OCI-LY7 (cell line): ENCODE results near the gene CLSTN2. TPM values are rescaled to one million over a fixed set of nuclear protein-coding genes. Genes with fewer than 3 reads are reported as not detected.

Source experiments
- BruUV-seq: library from RNA; stranded (reverse); fragments of 400-500 nt; replicated peaks from 2 replicates; lab custom pipeline; 2021; lab: Mats Ljungman, UMichigan
- CTCF ChIA-PET: fragments of 300-600 bp; sonication (Branson Sonifier 250); formaldehyde crosslinking; loops from one replicate; lab custom pipeline; 2022; ENCODE audit warnings: antibody characterized with exemption; ENCODE audit not compliant: unreplicated experiment; lab: Charles Lee
- POLR2A ChIA-PET: fragments of 300-600 bp; sonication (Branson Sonifier 250); formaldehyde crosslinking; loops from one replicate; lab custom pipeline; 2022; ENCODE audit warnings: antibody characterized with exemption; lab: Charles Lee
- DNase-seq: peaks from one replicate; pipeline ENCODE4 v3.0.0-alpha.2; 2015; ENCODE audit warnings: low spot score
- H2AFZ ChIP-seq: fragments of 200-600 bp; sonication (generic), shearing (Covaris generic); 2 replicates; pipeline ENCODE4 v1.6.1; 2014; ENCODE audit warnings: mild to moderate bottlenecking, antibody characterized with exemption, low read length, moderate library complexity
- H3K27ac ChIP-seq: fragments of 200-600 bp; sonication (generic); 2 replicates; pipeline ENCODE4 v1.5.1; 2014; ENCODE audit warnings: mixed run types, low read depth, mild to moderate bottlenecking, moderate library complexity, low read length, inconsistent platforms; ENCODE audit not compliant: poor library complexity, severe bottlenecking
- H3K36me3 ChIP-seq: fragments of 200-600 bp; sonication (generic); 2 replicates; pipeline ENCODE4 v1.6.1; 2014; ENCODE audit warnings: mild to moderate bottlenecking, antibody characterized with exemption, low read length, moderate library complexity, mixed read lengths; ENCODE audit not compliant: insufficient read depth
- H3K4me1 ChIP-seq: fragments of 200-600 bp; sonication (generic); 2 replicates; pipeline ENCODE4 v1.5.1; 2014; ENCODE audit warnings: mild to moderate bottlenecking, low read length; ENCODE audit not compliant: insufficient read depth, poor library complexity, severe bottlenecking
- H3K4me2 ChIP-seq: fragments of 200-600 bp; sonication (generic); 2 replicates; pipeline ENCODE4 v1.6.1; 2014; ENCODE audit warnings: mild to moderate bottlenecking, low read length
- H3K4me3 ChIP-seq: fragments of 200-600 bp; sonication (generic); 2 replicates; pipeline ENCODE4 v1.5.1; 2014; ENCODE audit warnings: mild to moderate bottlenecking, low read depth, low read length; ENCODE audit not compliant: poor library complexity, severe bottlenecking
- H3K79me2 ChIP-seq: fragments of 200-600 bp; sonication (generic); 2 replicates; pipeline ENCODE4 v1.6.1; 2016; ENCODE audit warnings: low read depth, mild to moderate bottlenecking, low read length, moderate library complexity, mixed read lengths; ENCODE audit not compliant: insufficient read depth
- H3K9me2 ChIP-seq: fragments of 200-600 bp; sonication (generic); 2 replicates; pipeline ENCODE4 v1.6.1; 2016; ENCODE audit warnings: mild to moderate bottlenecking, low read length, mixed read lengths; ENCODE audit not compliant: insufficient read depth
- H3K9me3 ChIP-seq: fragments of 200-600 bp; sonication (generic); 2 replicates; pipeline ENCODE4 v1.6.1; 2014; ENCODE audit warnings: mild to moderate bottlenecking, mixed run types, low read length, mixed read lengths
- H4K20me1 ChIP-seq: fragments of 200-600 bp; sonication (generic); 2 replicates; pipeline ENCODE4 v1.6.1; 2014; ENCODE audit warnings: mild to moderate bottlenecking, antibody characterized with exemption, low read length, moderate library complexity, mixed read lengths; ENCODE audit not compliant: insufficient read depth
- CTCF ChIP-seq: fragments of 200-600 bp; sonication (generic); conservative IDR thresholded peaks from 2 replicates; pipeline ENCODE4 v1.5.1; 2014; ENCODE audit warnings: mild to moderate bottlenecking, antibody characterized with exemption, low read length, moderate library complexity, mixed read lengths
- EZH2phosphoT487 ChIP-seq: fragments of 200-600 bp; sonication (generic); IDR thresholded peaks from 2 replicates; pipeline ENCODE4 v1.6.1; 2018; ENCODE audit warnings: low read depth, borderline replicate concordance, mild to moderate bottlenecking, mixed run types, antibody characterized with exemption, low read length, moderate library complexity, mixed read lengths
- intact Hi-C: fragments of 100-400 bp; cut with micrococcal nuclease; formaldehyde crosslinking; loops from one replicate; pipeline ENCODE4 v1.10.0; 2022; ENCODE audit not compliant: unreplicated experiment
- total RNA-seq, 2 experiments: library from RNA; depleted of rRNA in 1 of 2; stranded (reverse); fragments of >200 nt in 1 of 2; shearing (Covaris generic) in 1 of 2; gene quantifications; 2 replicates each; pipeline ENCODE4 v1.2.3, GENCODE V29; 2014 to 2022

CLSTN2 gene
- total RNA-seq, 2 experiments from 2014 or later = not detected

- Histone ChIP-seq H3K9me2 (no peaks in the 10 kb centered on the region), H3K4me2 (no peak overlapping the region), H3K4me3 (no peak overlapping the region), H3K36me3 (no peaks in the 10 kb centered on the region), H3K4me1 (no peaks in the 10 kb centered on the region), H2AFZ (no peak overlapping the region), H3K9me3 (no peaks in the 10 kb centered on the region), H4K20me1 (no peaks in the 10 kb centered on the region; the same call in 1 of the 2 replicates), H3K27ac (no peak overlapping the region), H3K79me2 (no peaks in the 10 kb centered on the region)
- intact Hi-C loops = no loop called here
- ChIA-PET CTCF (no interaction called here), POLR2A (interaction anchor here (0.5 kb wide), 1 partner anchor 30 kb away, joined by 3 read pairs; no protein-coding TSS in a partner anchor)
- DNase-seq = no peak
- no TSS peak for BruUV-seq
- TF ChIP-seq CTCF = no peak
- TF ChIP-seq EZH2phosphoT487 = no peak
Observed at GRCh38 chr3:140440446-140440845, 505.5 kb downstream of the CLSTN2 start.

- Histone ChIP-seq H3K4me2 (no peak overlapping the region), H3K4me1 (no peaks in the 10 kb centered on the region), H3K9me3 (no peaks in the 10 kb centered on the region), H3K36me3 (no peaks in the 10 kb centered on the region), H4K20me1 (no peaks in the 10 kb centered on the region; the same call in 1 of the 2 replicates), H3K9me2 (no peaks in the 10 kb centered on the region), H3K27ac (no peak overlapping the region), H3K79me2 (no peaks in the 10 kb centered on the region), H2AFZ (no peak overlapping the region), H3K4me3 (no peak overlapping the region)
- no TSS peak for BruUV-seq
- intact Hi-C loops = no loop called here
- no peak for DNase-seq
- ChIA-PET POLR2A (no interaction called here), CTCF (no interaction called here)
- TF ChIP-seq CTCF = no peak
- no peak for TF ChIP-seq EZH2phosphoT487
Observed at GRCh38 chr3:140441006-140441405, 506.0 kb downstream of the CLSTN2 start.

GRCh38 chr3:140442621-140443020, 507.6 kb downstream of the CLSTN2 start:
- Histone ChIP-seq H2AFZ (no peak overlapping the region), H3K27ac (no peak overlapping the region), H3K9me2 (no peaks in the 10 kb centered on the region), H3K36me3 (no peaks in the 10 kb centered on the region), H3K4me3 (no peak overlapping the region), H4K20me1 (no peaks in the 10 kb centered on the region; the same call in 1 of the 2 replicates), H3K9me3 (no peaks in the 10 kb centered on the region), H3K4me1 (no peaks in the 10 kb centered on the region), H3K4me2 (no peak overlapping the region), H3K79me2 (no peaks in the 10 kb centered on the region)
- intact Hi-C loops = no loop called here
- TF ChIP-seq CTCF = no peak
- TF ChIP-seq EZH2phosphoT487 = no peak
- ChIA-PET POLR2A (no interaction called here), CTCF (no interaction called here)
- BruUV-seq = no TSS peak
- no peak for DNase-seq
